Fibroblast of skin of abdomen (primary cell): ENCODE measurements around the gene B4GALNT4.
"Not testable (repeated sequence)": the region's sequence is repeated elsewhere in the genome, so short reads cannot be mapped to it uniquely, and the experiment has no call there.

Experiments
- DNase-seq: peaks from one replicate; pipeline ENCODE4 v3.0.0-alpha.2; 2013

B4GALNT4 gene

GRCh38 chr11:424766-425165 lies 55.5 kb downstream of the B4GALNT4 start:
- DNase-seq: not testable (repeated sequence)

- no peak for DNase-seq
Observed at GRCh38 chr11:425301-425700, 56.0 kb downstream of the B4GALNT4 start.

DNA sequence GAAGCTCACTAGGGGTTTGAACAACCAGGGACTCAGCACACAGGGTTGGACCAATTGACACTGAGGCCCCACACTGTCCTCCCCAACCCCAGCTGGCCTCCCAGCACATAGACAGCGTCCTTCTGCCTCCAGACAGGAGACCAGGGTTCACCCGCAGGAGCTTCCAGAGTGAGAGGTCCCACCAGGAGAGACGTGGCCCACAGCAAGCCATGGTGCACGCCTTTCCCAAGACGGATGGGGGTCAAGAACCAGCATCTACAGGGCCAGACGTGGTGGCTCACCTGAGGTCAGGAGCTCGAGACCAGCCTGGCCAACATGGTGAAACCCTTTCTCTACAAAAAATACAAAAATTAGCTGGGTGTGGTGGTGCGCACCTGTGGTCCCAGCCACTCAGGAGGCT lies 57.6 kb downstream of the B4GALNT4 start:
- DNase-seq: no peak

GRCh38 chr11:428295-428694 lies 59.0 kb downstream of the B4GALNT4 start:
- no peak for DNase-seq

GRCh38 chr11:429391-429790 lies 60.1 kb downstream of the B4GALNT4 start:
- DNase-seq: no peak

GRCh38 chr11:429931-430456 lies 60.7 kb downstream of the B4GALNT4 start:
- no peak for DNase-seq
